NCI-H2171 treated with DMSO at 0.1 percent for 48 hours (cell line): Measurements from ENCODE around the gene MFAP4.
A peak's percentile ranks its signal among the peaks of the same experiment; 100 is the strongest.

Experiments
- DNase-seq: peaks from one replicate; lab custom pipeline; 2025; lab: John Stamatoyannopoulos, UW

Gene MFAP4

DNA sequence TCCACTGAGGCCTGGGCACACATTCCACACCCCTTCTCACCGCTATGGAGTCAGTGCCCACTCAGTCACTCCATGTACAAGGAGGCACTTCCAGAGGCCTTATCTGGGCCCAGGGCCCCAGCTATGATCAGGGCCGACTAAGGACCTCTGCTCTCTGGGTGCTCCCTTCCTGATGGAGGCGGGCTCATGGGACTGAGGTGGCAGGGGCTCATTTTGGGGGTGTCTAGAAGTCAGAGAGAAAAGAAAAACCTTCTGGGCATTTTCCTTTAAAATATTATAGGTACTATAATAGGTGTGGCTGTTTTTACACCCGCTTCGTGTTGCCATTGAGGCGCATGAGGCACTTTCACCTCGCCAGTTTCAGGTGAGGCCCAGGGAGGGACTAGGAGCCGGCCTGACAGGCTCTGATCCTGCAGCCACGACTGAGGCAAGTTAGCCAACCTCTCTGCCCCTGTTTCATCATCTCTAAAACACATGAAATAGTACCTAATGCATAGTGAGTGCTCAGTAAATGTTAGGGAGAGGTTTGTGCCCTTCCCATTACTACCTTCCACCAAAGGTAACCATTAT, 38.8 kb downstream of the MFAP4 start:
- no peak for DNase-seq

DNA sequence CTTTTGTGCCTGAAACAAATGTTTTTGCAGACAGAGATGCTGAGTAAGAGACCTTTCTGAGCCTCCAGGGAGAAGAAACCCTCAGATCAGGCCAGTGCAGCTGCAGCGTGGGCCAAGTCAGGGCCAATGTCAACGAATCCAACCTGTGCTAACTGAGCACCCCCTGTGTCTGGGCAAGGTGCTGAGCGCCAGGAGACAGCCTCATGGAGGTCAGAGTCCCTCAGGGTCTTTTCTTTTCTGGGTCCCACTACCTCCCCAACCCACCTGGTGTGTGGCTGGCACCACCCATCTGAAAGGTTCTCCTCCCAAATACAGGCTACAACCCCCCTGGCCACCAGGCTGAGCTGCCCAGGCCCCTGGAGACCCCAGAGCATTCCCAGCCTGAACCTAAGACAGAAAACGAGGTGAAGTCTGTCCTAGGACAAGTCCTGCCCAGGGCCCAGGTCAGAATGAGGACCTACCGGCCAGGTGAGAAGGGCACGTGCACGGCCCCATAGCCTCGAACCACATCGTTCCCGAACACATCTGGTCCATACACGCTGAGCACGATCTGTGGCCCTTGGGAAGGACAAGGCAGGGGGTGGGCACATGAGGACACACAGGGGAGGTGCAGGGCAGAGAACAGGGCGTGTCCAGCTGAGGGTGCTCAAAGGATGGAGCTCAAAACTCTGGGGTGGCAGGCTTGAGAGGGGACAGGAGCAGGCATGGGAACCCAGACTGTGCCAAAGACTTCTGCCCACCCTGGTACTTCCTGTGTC, 39.5 kb downstream of the MFAP4 start:
- no peak for DNase-seq

DNA sequence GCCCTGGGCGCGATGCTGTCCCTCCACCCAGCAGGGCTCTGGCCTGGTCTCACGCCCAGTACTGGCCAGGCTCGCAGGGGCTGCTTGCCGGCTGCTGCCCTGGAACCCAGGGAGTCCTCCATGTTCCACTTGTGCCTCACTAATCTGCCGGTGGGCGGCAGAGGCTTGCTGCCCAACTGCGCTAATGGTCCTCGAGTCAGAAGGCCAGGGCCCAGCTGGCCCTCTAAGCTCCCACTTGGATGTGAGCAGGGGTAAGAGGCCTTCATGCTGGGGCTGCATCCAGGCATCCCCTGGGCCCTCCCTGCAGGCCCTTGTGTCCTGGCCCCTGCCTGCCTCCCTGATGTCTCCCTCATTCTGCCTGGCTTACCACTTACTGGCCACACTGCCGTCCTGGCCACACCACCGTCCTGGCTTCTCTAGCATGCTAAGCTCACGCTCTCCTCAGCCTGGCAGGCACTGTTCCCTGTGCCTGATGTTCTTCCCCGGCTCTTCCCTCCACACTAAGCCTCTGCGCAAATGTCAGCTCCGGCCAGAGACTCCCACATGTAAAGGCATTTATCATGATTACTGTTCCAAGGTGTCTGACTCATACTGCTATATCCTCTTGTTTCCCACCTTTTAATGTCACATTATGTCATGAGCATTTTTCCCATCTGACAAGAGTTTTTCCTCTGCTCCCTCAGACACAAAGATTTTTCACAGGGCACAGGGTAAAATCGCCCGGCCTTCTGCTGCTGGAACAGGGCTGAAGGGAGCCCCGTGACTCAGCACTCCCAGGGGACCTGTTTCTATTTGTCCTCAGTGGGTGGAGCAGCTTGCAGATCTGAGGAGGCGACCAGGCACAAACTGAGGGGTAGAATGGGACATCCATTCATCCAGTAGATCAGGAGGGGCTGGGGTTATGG, 40.4 kb downstream of the MFAP4 start:
- DNase-seq: peak; percentile 88

DNA sequence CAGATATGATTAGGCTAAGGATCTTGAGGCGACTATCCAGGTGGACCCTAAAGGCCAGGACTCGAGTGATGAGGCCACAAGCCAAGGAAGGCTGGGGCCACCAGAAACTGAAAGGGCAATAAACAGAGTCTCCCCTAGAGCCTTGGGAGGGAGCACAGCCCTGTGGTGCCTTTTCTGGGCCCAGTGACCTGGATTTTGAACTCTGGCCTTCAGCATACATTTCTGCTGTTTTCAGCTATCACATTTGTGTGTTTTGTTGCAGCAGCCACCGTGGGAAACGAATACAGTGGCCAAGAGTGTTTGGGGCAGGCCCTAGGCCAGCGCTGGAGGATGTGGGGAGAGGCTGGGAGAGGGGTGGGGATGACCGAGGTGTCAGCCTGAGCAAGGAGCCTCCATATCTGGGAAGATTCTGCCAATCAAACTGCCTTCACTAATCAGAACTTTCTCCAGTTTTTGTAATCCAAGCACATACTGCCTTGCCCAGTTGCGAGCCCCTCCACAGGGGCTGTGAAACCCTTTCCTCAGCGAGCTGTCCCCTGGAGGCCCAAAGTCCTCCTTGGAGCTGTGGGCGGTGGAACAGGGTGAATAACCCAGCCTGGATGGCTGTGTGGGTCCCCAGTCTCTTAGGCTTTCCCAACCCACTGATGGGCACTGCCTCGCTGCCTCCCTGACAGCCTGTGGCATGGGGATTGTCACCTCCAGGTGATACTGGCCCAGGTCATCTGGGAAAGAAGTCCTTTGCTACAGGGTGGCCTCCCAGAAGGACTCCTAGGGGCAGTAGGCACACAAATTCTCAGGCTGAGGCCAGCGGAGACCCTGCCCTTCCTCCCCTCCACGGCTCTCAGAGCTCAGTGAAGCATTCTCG, 41.3 kb downstream of the MFAP4 start:
- no peak for DNase-seq

DNA sequence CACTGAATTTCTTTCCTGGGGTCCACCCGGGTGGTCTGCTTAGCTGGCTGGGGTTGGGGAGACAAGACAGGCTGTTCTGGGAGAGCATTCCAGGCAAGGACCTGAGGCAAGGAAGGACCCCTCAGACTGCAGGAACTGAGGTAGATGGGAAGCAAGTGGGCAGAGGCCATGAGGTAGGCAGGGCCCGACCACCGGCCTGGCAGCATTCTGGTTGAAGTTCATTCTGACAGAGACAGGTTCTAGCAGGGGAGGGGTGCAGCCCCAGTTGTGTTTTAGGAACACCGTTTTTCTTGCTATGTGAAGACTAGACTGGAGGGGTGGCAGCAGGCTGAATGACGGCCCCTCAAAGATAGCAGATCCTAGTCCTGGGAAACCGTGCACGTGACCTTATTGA, 41.9 kb downstream of the MFAP4 start:
- no peak for DNase-seq

DNA sequence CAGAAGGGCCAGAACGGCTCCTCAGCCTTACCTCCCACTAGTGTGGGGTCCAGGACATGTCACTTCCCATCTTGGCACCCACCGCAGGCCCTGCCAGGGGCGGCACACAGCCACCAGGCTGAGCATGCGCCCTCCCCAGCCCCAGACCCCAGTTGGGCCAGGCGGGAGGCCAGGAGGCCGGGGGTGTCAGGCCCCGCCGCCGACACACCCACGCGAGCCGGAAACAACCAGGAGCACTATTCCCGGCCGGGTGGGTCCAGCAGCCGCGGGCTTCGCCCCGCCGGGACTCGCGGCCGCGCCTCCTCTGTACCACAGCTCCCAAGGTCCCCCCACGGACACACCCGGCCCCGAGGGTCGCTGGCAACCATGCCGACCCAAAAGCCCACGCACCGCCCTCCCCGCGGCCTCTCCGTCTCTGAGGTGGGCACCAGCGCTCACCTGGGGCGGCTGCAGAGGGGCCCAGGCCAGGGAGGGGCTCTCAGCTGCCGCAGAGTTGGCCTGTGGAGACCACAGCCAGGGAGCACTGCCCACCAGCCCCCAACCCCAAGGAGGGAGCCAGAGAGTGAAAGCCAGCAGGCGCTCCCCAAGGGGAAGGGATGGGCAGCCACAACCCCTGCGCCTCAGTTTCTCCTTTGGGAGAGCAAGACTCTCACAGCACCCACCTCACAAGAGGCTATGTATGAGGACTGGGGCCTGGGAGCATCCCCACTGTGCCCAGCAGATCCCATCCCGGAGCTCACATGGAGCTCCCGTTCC, 42.5 kb downstream of the MFAP4 start:
- DNase-seq: no peak

DNA sequence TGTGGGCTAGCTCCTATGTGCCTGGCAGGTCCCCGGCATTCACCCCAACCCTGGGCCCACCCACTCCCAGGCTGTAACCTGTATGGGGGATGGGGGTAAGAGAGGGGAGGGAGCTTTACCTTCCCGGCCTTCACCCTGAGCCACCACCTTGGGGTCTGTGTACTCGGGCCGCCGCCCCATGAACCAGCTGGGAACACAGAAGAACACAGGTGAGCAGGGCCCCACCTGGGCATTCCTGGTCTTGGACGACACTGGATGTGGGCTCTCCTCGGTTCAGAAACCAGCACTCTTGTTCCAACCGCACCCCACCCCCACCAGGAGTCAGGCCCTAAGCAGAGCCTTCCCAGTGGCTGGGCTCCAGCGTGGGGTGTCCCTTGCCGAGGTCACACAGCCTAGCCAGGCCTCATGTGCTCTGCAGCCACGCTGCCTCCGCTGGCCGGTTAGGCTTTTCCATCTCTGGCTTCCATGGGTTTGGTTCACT, 43.3 kb downstream of the MFAP4 start:
- no peak for DNase-seq

DNA sequence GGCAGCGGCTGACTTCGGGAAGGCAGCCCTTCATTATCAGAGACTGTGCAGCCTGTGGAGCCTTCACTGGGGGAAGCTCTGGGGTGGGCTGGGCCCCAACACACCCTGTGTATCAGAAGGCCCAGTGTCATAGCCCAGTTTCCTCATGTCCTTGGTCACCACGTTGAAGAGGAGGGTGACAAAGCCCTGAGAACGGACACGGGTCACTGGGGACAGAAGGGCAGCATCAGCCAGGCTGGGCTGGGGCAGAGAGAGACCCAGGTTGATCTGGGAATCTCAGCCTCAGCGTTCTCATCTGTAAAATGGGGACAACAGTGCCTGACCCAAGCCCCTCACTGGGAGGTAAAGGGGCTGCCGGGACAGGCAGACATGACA, 43.7 kb downstream of the MFAP4 start:
- DNase-seq: no peak

DNA sequence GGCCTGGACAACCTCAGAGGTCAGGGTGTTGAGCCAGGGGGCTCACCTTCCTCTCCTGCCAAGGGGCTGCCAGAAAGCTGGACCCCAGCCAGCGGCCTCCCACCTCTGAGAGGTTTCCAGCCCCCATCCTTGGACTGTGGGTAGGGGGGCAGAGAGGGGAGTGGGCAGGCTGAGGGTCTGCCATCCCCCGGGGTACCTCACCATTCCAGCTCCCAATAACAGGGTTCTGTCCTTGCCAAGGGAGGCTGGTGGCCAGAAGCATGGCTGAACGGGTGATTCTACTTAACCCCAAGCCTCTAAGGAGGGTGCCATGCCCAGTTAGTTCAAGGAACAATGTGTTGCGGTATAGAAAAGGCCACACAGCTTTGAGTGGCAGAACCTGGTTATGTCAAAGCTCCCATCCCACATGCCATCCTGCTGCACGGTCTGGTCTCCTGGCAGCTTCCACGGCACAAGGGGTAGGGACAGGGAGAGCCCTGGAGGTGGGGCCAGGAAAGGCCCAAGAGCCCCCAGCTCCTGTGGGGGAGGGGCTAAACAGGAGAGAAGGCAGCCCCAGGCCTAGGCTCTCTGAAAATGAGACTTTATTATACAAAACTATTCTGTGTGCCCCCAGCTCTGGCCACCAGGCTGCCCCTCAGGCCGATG, 44.3 kb downstream of the MFAP4 start:
- no peak for DNase-seq

DNA sequence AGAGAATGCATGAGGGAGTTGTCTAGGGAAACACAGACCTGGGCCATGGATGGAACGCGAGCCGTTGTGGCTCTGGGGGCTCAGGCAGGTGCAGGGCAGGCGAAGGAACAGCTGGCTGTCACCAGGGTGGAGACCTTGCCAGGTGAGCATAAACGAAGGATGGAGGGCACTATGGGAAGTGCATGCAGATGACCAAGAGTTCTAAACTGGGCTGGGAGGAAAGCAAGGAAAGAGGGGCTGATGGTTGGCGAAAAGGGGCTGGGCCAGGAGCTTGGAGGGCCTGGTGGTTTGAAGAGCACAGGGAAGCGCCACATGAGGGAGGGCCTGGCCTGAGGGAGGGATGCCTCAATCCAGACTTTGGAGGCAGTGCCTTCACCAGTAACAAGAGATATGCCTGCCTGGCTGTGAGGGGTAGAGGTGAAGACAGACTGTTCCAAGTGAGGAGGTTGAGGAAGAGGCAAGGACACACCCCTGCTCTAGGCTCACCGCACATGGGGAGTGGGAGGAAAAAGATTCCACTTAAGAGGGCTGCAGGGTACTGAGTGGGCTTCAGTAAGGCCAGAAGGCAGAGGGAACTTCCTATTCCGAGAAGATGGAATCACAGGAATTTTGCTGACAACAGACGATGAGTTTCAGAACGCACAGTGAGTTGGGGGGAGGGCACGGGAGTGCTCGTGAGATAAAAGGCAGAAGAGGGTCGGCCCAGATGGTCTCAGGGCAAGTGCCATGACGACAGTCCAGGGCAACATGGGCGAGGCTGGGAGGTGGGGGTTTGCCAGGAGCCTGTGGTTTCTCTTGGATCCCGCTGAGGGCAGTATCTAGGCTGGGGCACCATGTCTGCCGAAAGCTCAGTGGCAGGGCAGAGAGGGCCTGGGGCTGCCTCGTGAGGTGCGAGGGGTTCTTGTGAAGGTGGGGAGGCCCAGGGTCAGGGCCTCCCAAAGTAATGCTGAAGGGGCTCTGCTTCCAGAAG, 45.1 kb downstream of the MFAP4 start:
- peak; percentile 11 for DNase-seq

DNA sequence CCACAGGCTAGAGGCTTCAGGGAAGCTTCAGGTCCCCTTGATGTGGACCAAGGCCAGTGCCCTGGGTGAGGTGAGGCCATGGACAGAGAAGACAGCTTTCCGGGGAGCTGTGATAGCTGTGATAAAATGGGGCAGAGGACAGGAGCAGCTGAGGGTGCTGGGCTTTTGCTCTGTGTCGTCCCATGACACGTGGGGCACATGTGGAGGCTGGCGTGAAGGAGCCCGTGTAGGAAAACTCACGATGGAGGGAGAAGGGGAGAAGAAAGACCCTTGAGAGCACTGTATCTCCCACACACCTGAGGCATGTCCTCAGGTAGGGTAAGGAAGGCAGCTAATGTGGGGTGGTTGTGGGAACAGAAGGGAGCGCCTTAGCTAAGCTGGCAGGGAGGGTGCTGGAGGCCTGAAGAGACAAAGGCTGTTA, 45.8 kb downstream of the MFAP4 start:
- DNase-seq: no peak

DNA sequence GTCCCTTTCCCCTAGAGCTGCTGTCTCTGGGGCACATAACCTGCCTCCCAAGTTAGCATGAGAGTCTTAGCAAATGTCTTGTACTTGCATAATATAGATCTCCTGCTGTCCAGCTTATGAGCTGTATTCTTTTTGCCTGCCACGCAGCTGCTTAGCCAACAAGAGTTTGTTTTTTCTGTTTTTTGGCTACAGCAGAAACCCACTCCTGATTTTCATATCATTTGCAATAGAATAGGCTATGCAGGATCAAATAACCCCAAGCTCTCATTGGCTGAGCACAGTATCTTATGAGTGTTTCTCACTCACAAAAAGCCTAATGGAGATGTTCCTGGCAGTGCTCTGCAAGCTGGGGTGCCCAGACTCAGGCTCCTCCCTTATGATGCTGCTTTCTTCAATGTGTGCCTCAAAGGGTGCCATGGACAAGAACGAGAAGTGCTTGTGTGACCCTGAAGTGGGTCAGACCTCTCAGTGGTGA, 47.6 kb downstream of the MFAP4 start:
- DNase-seq: no peak

DNA sequence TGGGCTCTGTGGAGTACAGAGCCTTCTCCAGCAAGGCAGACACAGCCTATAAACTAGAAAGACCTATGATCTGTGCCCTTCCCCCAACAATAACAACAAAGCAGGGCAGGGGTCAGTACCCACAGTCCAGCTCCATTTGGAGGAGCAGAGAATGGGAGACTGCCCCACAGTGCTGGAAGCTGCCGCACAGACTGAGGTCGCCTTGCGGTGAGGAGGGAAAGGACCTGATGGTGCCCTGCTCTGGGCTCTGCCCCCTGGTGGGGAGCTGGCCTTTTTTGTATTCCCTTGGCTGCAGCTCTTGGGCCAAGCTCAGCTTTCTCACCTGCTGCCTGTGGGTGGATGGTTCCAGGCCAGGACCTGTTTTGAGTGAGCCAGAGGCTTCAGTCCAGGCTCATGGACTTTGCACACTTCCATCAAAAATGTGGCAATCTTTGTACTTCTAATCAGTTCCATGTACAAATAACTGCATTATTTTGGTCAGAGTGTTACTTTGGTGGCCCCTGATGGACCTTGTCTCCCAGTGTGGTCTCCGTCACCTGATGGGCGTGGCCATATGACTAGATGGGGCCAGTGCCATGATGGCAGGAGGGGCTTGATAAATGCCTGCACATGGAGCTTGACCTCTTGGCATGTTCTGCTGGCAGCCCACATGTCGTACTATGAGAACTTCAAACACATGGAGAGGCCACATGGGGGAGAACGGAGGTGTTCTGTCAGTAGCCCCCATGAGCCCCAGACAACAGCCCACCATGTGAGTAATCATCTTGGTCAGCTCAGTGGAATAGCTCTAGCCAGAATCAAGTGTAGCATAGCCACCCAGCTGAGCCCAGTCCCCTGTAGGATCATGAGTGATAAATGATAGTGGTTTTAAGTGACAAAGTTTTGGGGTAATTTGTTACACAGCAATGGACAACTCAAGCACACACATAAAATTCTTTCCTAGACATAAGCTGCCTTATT, 48.7 kb downstream of the MFAP4 start:
- DNase-seq: peak; percentile 10

DNA sequence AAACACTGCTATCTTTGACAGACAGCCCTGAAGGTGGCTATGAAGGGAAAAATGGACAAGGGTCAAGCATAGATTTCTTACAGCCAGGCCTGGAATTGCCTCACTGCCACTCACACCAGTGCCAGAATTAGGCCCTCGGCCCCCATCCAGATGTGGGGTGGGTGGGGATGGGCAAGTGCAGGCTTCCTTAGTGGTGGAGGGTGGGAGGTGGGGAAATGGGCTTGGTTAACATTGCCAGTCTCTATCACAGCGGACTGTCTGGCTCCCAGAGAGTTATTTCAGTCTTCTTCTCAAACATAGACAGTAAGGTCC, 49.3 kb downstream of the MFAP4 start:
- no peak for DNase-seq

DNA sequence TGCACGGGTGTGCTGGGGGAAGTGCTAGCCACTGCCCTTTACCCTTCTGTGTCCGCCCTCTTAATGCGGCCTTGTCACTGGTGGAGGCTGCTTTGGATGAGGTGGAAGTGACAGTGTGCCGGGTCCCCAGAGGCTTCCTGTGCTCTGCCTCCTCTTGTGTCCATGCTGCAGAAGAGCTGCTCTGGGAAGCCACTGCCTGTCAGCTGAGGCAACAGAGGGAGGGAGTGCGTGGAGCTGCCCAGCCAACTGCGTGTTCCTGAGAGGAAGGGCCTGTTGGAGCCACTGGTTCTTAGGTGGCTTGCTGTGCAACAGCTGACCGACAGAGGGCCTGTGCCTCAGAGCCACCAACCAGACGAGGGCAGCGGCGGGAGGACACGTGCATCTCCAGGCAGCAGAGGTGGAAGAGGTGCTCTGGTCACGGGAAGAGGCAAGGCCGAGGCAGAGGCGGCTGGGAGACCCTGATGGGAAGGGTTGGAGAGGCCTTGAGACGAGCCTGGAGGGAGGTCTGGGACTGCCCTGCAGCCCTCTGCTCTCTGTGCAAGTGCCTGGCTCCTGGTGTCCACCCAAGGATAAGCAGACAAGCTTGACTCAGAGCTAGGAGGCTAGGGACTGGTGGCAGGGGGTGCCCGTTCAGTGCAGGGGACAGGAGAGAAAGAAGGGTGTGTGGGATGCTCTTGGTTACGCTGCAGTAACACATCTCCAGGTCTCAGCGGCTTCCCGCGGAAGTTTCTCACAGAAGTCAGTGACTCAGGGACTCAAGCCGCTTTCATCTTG, 49.9 kb downstream of the MFAP4 start:
- no peak for DNase-seq

DNA sequence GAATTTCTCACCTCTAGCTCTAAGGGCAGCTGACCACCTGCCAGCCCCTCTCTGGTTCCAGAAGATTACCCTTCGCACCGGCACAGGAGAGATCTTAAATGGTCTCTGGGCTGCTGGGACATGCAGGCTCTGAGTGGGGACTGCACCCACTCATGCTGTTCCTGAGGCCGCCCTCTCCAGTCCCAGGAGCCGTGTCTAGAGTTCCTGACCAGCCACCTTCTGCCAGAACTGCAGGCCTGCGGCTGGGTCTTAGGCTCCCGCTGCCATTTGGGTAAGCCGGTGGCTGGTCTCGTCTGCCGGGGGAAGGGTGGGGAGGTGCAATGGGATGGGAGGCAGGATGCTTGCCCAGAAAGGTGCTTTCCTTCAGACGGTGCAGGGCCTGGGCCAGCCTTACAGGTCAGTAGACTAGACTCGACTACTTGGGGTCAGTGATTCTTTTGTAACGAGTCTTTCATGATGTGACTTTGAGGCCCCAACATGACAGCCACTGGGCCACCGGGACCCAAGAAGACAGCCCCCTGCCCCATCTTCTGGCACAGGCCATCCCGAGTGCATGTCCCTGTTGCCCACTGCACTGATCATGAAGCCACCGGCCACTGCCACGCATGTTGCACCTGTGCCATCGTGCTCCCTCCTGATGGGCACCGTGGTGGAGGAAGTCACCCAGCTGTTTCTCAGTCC, 50.9 kb downstream of the MFAP4 start:
- DNase-seq: no peak

DNA sequence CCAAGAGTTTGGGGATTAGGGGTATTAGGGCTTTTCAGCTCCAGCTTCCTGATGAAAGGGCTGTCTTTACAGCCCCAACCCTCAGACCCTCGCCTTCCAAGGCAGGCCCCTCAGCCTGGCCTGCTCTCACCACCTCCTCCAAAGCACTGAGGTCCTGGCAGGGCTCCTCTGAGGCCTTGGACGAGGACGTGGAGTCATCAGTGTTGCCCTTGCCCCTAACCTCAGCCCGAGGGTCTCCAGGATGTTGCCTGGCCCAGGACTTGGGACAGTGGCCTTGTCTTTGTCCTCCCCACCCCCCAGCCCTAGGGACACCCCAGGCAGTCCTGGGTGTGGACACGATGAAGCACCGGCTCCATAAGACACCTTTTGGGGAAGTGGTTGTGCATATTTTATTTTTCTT, 52.7 kb downstream of the MFAP4 start:
- no peak for DNase-seq
